ENCODE data around the gene ARRDC4. TPM values are rescaled to one million over a fixed set of nuclear protein-coding genes. Genes with fewer than 3 reads are reported as not detected.

The ARRDC4 gene
- total and polyA plus RNA-seq, 2 of the 4 experiments (the other 2 are of a cell fraction), result 5.3 to 9.1 TPM

GRCh38 chr15:97962263-97962662, 1.8 kb downstream of the ARRDC4 start:
- Histone ChIP-seq H3K56ac (ENCODE audit: extremely low read depth, insufficient read depth, low read length) (no peak overlapping the region), H2AK9ac (replicated peaks; ENCODE audit: low read depth, low read length, poor library complexity) (no peak overlapping the region), H2AK5ac (ENCODE audit: low read depth, low read length) (no peak overlapping the region), H2BK15ac (ENCODE audit: low read depth, low read length) (no peak overlapping the region), H3K36me3 (ENCODE audit: control insufficient read depth, insufficient read depth, low read length) (no peaks in the 10 kb centered on the region), H3K4me1 (ENCODE audit: control insufficient read depth, insufficient read depth, low read length) (peaks cover 5% of the 10 kb centered on the region), H3K14ac (replicated peaks; ENCODE audit: low read depth, low read length) (no peak overlapping the region), H3K18ac (ENCODE audit: low read depth, low read length) (no peak overlapping the region), H3K27ac (ENCODE audit: insufficient read depth, low read length) (no peak overlapping the region), H3K23ac (ENCODE audit: low read depth, low read length) (no peak overlapping the region), H4K20me1 (ENCODE audit: insufficient read depth, low read length) (no peaks in the 10 kb centered on the region), H3K4me2 (ENCODE audit: low read depth, low read length) (no peak overlapping the region), H4K5ac (ENCODE audit: low read depth, low read length) (no peak overlapping the region), H3K79me1 (ENCODE audit: low read depth in 1 of 2, low read length in 2 of 2) (peaks cover 0 to 10% of the 10 kb centered on the region in 2 experiments; a peak in 1 of 4 replicates), H2AFZ (replicated peaks; ENCODE audit: low read length, poor library complexity) (no peak overlapping the region), H4K91ac (ENCODE audit: insufficient read depth, low read depth, low read length) (no peak overlapping the region), H3K9ac (ENCODE audit: low read depth, low read length) (no peak overlapping the region), H3K4ac (ENCODE audit: low read depth, low read length) (no peak overlapping the region), H3K9me1 (ENCODE audit: insufficient read depth, low read length) (no peaks in the 10 kb centered on the region), H3K9me3 (ENCODE audit: control insufficient read depth, insufficient read depth, low read length) (no peaks in the 10 kb centered on the region), H3K27me3 (ENCODE audit: control insufficient read depth, insufficient read depth, low read length) (no peaks in the 10 kb centered on the region), H2BK120ac (ENCODE audit: low read depth, low read length) (no peak overlapping the region), H4K8ac (ENCODE audit: low read depth in 2 of 2, low read length in 2 of 2) (no peak overlapping the region), H3K4me3 (ENCODE audit: insufficient read depth, low read depth, low read length) (no peak overlapping the region), H2BK20ac (ENCODE audit: low read depth, low read length) (no peak overlapping the region), H2BK5ac (ENCODE audit: low read depth, low read length, poor library complexity, severe bottlenecking) (no peak overlapping the region)
- CTCF ChIA-PET, result no interaction called here
- ATAC-seq (ENCODE audit: low read depth), result no peak
- intact Hi-C loops (cut with micrococcal nuclease) (no loop called here), in situ Hi-C loops (cut with MboI; ENCODE audit: low sequenced_read_pairs) (no loop called here), dilution Hi-C loops (cut with HindIII; ENCODE audit: low sequenced_read_pairs, unreplicated experiment) (no loop called here)
- POLR2A ChIA-PET (ENCODE audit: unreplicated experiment), result no interaction called here
- no peak for DNase-seq
- TSS peak; percentile 36 for BruUV-seq (replicated peaks)
- TF ChIP-seq CTCF (conservative IDR thresholded peaks at IDR 0.05; ENCODE audit: low read depth, low read length) (no peak), CEBPB (IDR thresholded peaks at IDR 0.05; ENCODE audit: low read depth, low read length) (no peak), RCOR1 (IDR thresholded peaks at IDR 0.05; ENCODE audit: insufficient replicate concordance, low read length) (no peak), RAD21 (IDR thresholded peaks at IDR 0.05; ENCODE audit: low read length) (no peak), MXI1 (IDR thresholded peaks at IDR 0.05; ENCODE audit: borderline replicate concordance, low read depth, low read length) (no peak), MAFK (IDR thresholded peaks at IDR 0.05; ENCODE audit: low read depth, low read length) (no peak), MAZ (IDR thresholded peaks at IDR 0.05; ENCODE audit: borderline replicate concordance, low read depth, low read length) (no peak), SMC3 (IDR thresholded peaks at IDR 0.05; ENCODE audit: low read depth, low read length) (no peak), POLR2A (IDR thresholded peaks at IDR 0.05; ENCODE audit: low read depth, low read length) (no peak), RFX5 (IDR thresholded peaks at IDR 0.05; ENCODE audit: low read depth, low read length) (no peak), BHLHE40 (IDR thresholded peaks at IDR 0.05; ENCODE audit: low read depth, low read length) (no peak), CHD1 (IDR thresholded peaks at IDR 0.05; ENCODE audit: low read depth, low read length) (no peak), NFE2L2 (IDR thresholded peaks at IDR 0.05; ENCODE audit: low read depth, low read length) (no peak), USF2 (IDR thresholded peaks at IDR 0.05; ENCODE audit: low read depth, low read length) (no peak), FOS (IDR thresholded peaks at IDR 0.05; ENCODE audit: low read depth, low read length) (no peak)
- no CpG with 5 or more reads among the region's 2 CpGs for WGBS, 2 experiments (ENCODE audit: extremely low coverage in 2 of 2, insufficient read length in 1 of 2)

Data from IMR-90 (cell line).